GM10266 (cell line): ENCODE results near the gene ANKHD1.
"Not testable (repeated sequence)": the region's sequence is repeated elsewhere in the genome, so short reads cannot be mapped to it uniquely, and the experiment has no call there.

Source experiments
- DNase-seq: peaks from one replicate; pipeline ENCODE4 v3.0.0; 2012; ENCODE audit errors: extremely low spot score
- CTCF ChIP-seq: IDR thresholded peaks from 2 replicates; pipeline ENCODE4 v1.5.1; 2012; ENCODE audit warnings: mild to moderate bottlenecking, low read depth; ENCODE audit not compliant: control insufficient read depth, insufficient read depth; ENCODE audit errors: missing control alignments

Gene ANKHD1

GRCh38 chr5:140408750-140409241, 7.2 kb downstream of the ANKHD1 start:
- DNase-seq = no peak
- TF ChIP-seq CTCF = no peak

DNA sequence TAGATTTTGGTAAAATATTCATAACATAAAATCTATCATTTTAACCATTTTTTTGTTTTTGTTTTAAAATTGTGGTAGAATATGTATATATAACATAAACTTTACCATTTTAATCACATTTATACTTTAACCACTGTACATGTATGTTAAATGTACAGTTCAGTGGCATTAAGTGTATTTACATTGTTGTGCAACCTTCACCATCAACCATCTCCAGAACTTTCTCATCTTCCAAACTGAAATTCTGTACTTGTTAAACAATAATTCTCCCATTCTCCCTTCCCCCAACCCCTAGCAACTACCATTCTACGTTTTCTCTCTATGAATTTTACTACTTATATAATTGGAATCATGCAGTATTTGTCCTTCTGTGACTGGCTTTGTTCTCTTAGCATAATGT, 11.6 kb downstream of the ANKHD1 start:
- DNase-seq = no peak
- TF ChIP-seq CTCF = no peak

GRCh38 chr5:140417235-140417634, 15.6 kb downstream of the ANKHD1 start:
- TF ChIP-seq CTCF = no peak
- DNase-seq = no peak

GRCh38 chr5:140418862-140419520, 17.4 kb downstream of the ANKHD1 start:
- TF ChIP-seq CTCF = no peak
- DNase-seq = no peak

DNA sequence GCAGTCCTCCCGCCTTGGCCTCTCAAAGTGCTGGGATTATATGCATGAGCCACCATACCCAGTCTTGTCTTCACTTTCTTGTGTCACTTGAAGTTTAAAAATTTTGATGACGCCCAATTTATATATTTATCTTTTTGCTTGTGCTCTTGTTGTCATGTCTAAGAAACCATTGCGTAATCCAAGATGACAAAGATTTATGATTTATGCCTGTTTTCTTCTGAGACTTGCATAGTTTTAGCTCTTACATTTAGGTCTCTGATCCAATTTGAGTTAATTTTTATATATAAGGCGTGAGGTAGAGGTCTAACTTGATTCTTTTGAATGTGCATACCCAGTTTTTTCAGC, 18.6 kb downstream of the ANKHD1 start:
- no peak for DNase-seq
- TF ChIP-seq CTCF = no peak

DNA sequence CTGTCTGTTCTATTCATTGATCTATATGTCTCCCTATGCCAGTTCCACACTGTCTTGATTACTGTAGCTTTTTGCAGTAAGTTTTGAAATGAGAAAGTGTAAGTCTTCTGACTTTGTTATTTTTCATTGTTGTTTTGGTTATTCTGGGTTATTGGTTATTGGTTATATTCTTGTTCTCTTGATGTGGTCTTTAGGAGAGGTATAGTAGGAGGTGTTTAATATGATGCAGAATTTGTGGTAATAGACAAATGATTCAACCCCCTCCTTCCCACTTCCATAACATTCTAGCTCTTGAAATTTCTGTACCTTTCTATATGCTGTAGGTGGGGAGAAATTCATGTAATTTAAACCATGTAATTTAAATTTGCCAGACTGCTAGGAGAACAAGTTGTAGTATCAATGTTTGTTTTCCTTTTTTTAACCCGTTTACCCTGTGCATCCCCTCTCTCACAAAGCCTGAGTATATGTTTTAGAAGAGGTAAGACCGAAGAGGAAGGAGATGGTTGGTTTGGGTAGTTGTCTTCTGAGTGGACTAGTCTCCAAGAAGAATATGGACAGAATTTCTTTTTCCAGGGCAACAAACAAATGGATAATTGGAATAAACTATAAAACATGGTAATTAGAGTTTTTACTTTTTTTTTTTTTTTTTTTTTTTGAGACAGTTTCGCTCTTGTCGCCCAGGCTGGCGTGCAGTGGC, 19.2 kb downstream of the ANKHD1 start:
- no peak for DNase-seq
- no peak for TF ChIP-seq CTCF

- not testable (repeated sequence) for DNase-seq
Observed at GRCh38 chr5:140421375-140421774, 19.7 kb downstream of the ANKHD1 start.

DNA sequence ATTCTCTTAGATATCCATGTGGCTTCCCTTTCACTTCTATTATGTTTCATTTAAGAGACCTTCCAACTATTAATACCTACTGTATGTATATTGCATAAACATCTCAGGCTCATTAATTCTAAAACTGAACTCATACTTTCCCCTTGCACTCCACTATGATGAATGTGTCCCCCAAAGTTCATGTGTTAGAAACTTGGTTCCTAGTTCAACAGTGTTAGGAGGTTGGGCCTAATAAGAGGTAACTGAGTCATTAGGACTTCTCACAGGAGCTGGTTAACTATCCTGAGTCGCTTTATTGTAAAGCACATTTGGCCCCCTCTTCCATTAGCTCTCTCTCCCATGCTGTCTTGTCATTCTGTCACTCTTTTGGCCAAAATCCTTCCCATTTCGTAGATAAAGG, 22.0 kb downstream of the ANKHD1 start:
- TF ChIP-seq CTCF = no peak
- DNase-seq = no peak
